Measurements from ENCODE around the gene KIF5C.

DNA sequence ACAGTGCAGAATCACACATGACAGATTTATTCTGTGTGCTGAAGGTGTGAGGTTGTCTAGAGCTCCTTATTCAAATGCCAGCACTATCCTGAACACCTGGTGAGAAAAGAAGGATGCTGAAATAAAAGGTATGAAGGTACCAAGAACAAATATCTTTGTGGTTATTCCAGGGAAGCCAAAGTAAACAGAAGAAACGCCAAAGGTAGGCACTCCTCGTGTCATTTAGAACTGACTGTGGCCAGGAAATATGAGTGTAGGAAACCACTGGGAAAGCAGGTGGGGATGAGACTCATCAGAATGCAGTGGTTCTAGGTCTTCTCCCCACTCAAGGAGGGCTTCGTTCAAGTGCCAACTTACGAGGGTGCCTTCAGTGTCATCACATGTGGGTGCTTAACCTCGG lies 80.8 kb downstream of the KIF5C start:
- TF ChIP-seq CTCF (IDR thresholded peaks at IDR 0.05; ENCODE audit: low read depth, low read length, missing input control) = no peak
- no peak for TF ChIP-seq RAD21 (IDR thresholded peaks at IDR 0.05)
- no peak for TF ChIP-seq FOXA1 (IDR thresholded peaks at IDR 0.05)
